Kidney glomerular epithelial cell (primary cell): ENCODE measurements around the gene IQSEC3.
"Not testable (repeated sequence)": the region's sequence is repeated elsewhere in the genome, so short reads cannot be mapped to it uniquely, and the experiment has no call there.

ENCODE experiments used
- DNase-seq: peaks from one replicate; lab custom pipeline; 2025; lab: John Stamatoyannopoulos, UW

IQSEC3 gene

GRCh38 chr12:177980-178828, 111.6 kb downstream of the IQSEC3 start:
- DNase-seq: no peak

GRCh38 chr12:178829-179109, 112.2 kb downstream of the IQSEC3 start:
- DNase-seq: no peak

GRCh38 chr12:179131-179884, 112.7 kb downstream of the IQSEC3 start:
- DNase-seq: no peak

GRCh38 chr12:179885-180284, 113.3 kb downstream of the IQSEC3 start:
- DNase-seq: no peak

GRCh38 chr12:180445-180844, 113.9 kb downstream of the IQSEC3 start:
- DNase-seq: no peak

GRCh38 chr12:181921-182320, 115.4 kb downstream of the IQSEC3 start:
- DNase-seq: no peak

- peak; percentile 62 for DNase-seq
Measured at GRCh38 chr12:182381-182892, 115.9 kb downstream of the IQSEC3 start.

GRCh38 chr12:184811-185575, 118.4 kb downstream of the IQSEC3 start:
- DNase-seq: no peak

GRCh38 chr12:185576-185955, 119.0 kb downstream of the IQSEC3 start:
- DNase-seq: no peak

GRCh38 chr12:186006-186625, 119.5 kb downstream of the IQSEC3 start:
- DNase-seq: no peak

- not testable (repeated sequence) for DNase-seq
Measured at GRCh38 chr12:187986-188909, 121.7 kb downstream of the IQSEC3 start.

- DNase-seq: peak; percentile 28
Measured at GRCh38 chr12:188910-189621, 122.5 kb downstream of the IQSEC3 start.

GRCh38 chr12:189622-189962, 123.0 kb downstream of the IQSEC3 start:
- DNase-seq: no peak

GRCh38 chr12:190881-191280, 124.3 kb downstream of the IQSEC3 start:
- no peak for DNase-seq

- DNase-seq: no peak
Measured at GRCh38 chr12:191541-191940, 125.0 kb downstream of the IQSEC3 start.

GRCh38 chr12:193261-193660, 126.7 kb downstream of the IQSEC3 start:
- DNase-seq: no peak

GRCh38 chr12:194276-194675, 127.7 kb downstream of the IQSEC3 start:
- no peak for DNase-seq

- no peak for DNase-seq
Measured at GRCh38 chr12:195156-195555, 128.6 kb downstream of the IQSEC3 start.

- no peak for DNase-seq
Measured at GRCh38 chr12:195951-196350, 129.4 kb downstream of the IQSEC3 start.

- no peak for DNase-seq
Measured at GRCh38 chr12:196436-196835, 129.9 kb downstream of the IQSEC3 start.

- DNase-seq: no peak
Measured at GRCh38 chr12:197347-197746, 130.8 kb downstream of the IQSEC3 start.
